ENCODE measurements around the gene SFXN2. TPM values are rescaled to one million over a fixed set of nuclear protein-coding genes. Genes with fewer than 3 reads are reported as not detected.

Gene SFXN2
- total and polyA plus RNA-seq, 9 donors: 6.2 to 31.2 (median 15.4) TPM

GRCh38 chr10:102676534-102677315, 37.7 kb upstream of the SFXN2 start:
- Histone ChIP-seq H3K9me3 (no peaks in the 10 kb centered on the region), H3K27me3 (no peaks in the 10 kb centered on the region), H3K36me3 (no peaks in the 10 kb centered on the region), H3K4me1 (ENCODE audit: insufficient read depth) (peaks cover 32% of the 10 kb centered on the region), H3K27ac (peak overlapping the region in 1 of 2 donors; percentile 18), H3K4me3 (no peak overlapping the region)
- WGBS, 3 donors: 28 to 42% (median 31%) methylated on average over 9 of the region's 9 CpGs
- no peak for TF ChIP-seq POLR2A (IDR thresholded peaks at IDR 0.05)
- TF ChIP-seq EP300 (IDR thresholded peaks at IDR 0.05): no peak
- no peak for TF ChIP-seq CTCF (IDR thresholded peaks at IDR 0.05)
- intact Hi-C loops (cut with DNase I): loop anchor here in 1 of 4 donors (5.0 kb wide), 1 partner anchor 36 kb away; the partner anchor contains the start of genes ARL3 and SFXN2
- DNase-seq: no peak

GRCh38 chr10:102677331-102678067, 36.9 kb upstream of the SFXN2 start:
- Histone ChIP-seq H3K36me3 (no peaks in the 10 kb centered on the region), H3K4me3 (no peak overlapping the region), H3K27ac (peak overlapping the region in 1 of 2 donors; percentile 18), H3K4me1 (ENCODE audit: insufficient read depth) (peaks cover 32% of the 10 kb centered on the region), H3K9me3 (no peaks in the 10 kb centered on the region), H3K27me3 (no peaks in the 10 kb centered on the region)
- TF ChIP-seq CTCF (IDR thresholded peaks at IDR 0.05) (no peak), POLR2A (IDR thresholded peaks at IDR 0.05) (no peak), EP300 (IDR thresholded peaks at IDR 0.05) (no peak)
- intact Hi-C loops (cut with DNase I): loop anchor here in 1 of 4 donors (5.0 kb wide), 1 partner anchor 35 kb away; the partner anchor contains the start of genes ARL3 and SFXN2
- DNase-seq: peak in 1 of 5 donors; percentile 12
- WGBS, 3 donors: 50 to 57% (median 53%) methylated on average over 9 of the region's 9 CpGs

- intact Hi-C loops (cut with DNase I): loop anchor here in 1 of 4 donors (5.0 kb wide), 1 partner anchor 34 kb away; the partner anchor contains the start of genes ARL3 and SFXN2
- H3K4me1 ChIP-seq (ENCODE audit: insufficient read depth): peaks cover 32% of the 10 kb centered on the region
- WGBS, 3 donors: 58 to 64% (median 61%) methylated on average over 9 of the region's 9 CpGs
- no peaks in the 10 kb centered on the region for H3K36me3 ChIP-seq
- H3K27ac ChIP-seq: peak overlapping the region in 1 of 2 donors; percentile 7
- H3K4me3 ChIP-seq: no peak overlapping the region
- no peak for TF ChIP-seq EP300 (IDR thresholded peaks at IDR 0.05)
- TF ChIP-seq POLR2A (IDR thresholded peaks at IDR 0.05): no peak
- no peak for TF ChIP-seq CTCF (IDR thresholded peaks at IDR 0.05)
- H3K27me3 ChIP-seq: no peaks in the 10 kb centered on the region
- no peak for DNase-seq
- H3K9me3 ChIP-seq: no peaks in the 10 kb centered on the region
These were observed 36.4 kb upstream of the SFXN2 start for GRCh38 chr10:102678068-102678400.

DNA sequence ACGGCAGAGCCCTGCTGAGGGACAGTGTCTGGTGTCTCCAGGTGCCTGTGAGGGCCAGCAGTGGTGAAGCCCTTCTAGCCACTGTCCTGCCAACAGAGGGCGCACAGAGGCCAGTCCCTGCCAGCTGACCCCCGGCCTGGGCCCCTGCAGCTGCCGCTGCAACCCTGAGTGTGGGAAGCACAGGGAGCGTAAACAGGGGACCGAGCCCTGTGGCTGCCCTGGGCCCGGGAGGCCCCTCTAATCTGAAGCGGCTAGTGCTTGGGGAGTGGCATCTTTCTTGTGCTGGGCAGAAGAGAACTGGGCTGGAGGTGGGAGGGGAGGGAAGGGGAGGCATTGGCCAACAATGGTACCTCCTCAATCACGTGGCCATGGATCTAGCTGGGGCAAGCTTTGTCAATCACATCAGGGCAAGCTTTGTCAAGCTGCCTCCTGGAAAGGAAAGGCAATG, 35.6 kb upstream of the SFXN2 start:
- Histone ChIP-seq H3K9me3 (no peaks in the 10 kb centered on the region), H3K4me3 (no peak overlapping the region), H3K27me3 (no peaks in the 10 kb centered on the region), H3K4me1 (ENCODE audit: insufficient read depth) (peaks cover 30% of the 10 kb centered on the region), H3K27ac (peak overlapping the region in 1 of 2 donors; percentile 32), H3K36me3 (no peaks in the 10 kb centered on the region)
- TF ChIP-seq CTCF (IDR thresholded peaks at IDR 0.05): peak; percentile 11 to 64 (median 43)
- no peak for TF ChIP-seq EP300 (IDR thresholded peaks at IDR 0.05)
- DNase-seq: peak; percentile 70 to 82 (median 74)
- WGBS, 3 donors: 10 to 41% (median 17%) methylated on average over 9 of the region's 9 CpGs
- intact Hi-C loops (cut with DNase I): loop anchor here in 1 of 4 donors (5.0 kb wide), 1 partner anchor 33 kb away; the partner anchor contains the start of genes ARL3 and SFXN2

Measured in ovary (tissue), 9 donors.